Stimulated activated CD4-positive, alpha-beta T cell treated with anti-CD3 and anti-CD28 coated beads, TNF-alpha, amount 100 ng/mL, for 48 hours (primary cell): ENCODE measurements around the gene PBX1.

Experiments
- DNase-seq, 3 donors: peaks; one replicate each; pipeline ENCODE4 v3.0.0-alpha.2; 2020; ENCODE audit warnings: low read depth in 3 of 3

The PBX1 gene

GRCh38 chr1:164699815-164700491, 141.0 kb downstream of the PBX1 start:
- no peak for DNase-seq

- DNase-seq: no peak
Observed at GRCh38 chr1:164700683-164701082, 141.7 kb downstream of the PBX1 start.

- no peak for DNase-seq
Observed at GRCh38 chr1:164701189-164701761, 142.3 kb downstream of the PBX1 start.

- DNase-seq: no peak
Observed at GRCh38 chr1:164702216-164702615, 143.2 kb downstream of the PBX1 start.

- DNase-seq: no peak
Observed at GRCh38 chr1:164702664-164703063, 143.7 kb downstream of the PBX1 start.

- DNase-seq: no peak
Observed at GRCh38 chr1:164703463-164703862, 144.5 kb downstream of the PBX1 start.

GRCh38 chr1:164703960-164704411, 145.0 kb downstream of the PBX1 start:
- no peak for DNase-seq

- DNase-seq: no peak
Observed at GRCh38 chr1:164704954-164705353, 146.0 kb downstream of the PBX1 start.

- no peak for DNase-seq
Observed at GRCh38 chr1:164706606-164706987, 147.6 kb downstream of the PBX1 start.

- no peak for DNase-seq
Observed at GRCh38 chr1:164707868-164708331, 148.9 kb downstream of the PBX1 start.

- no peak for DNase-seq
Observed at GRCh38 chr1:164708596-164708995, 149.6 kb downstream of the PBX1 start.

GRCh38 chr1:164709126-164709525, 150.1 kb downstream of the PBX1 start:
- no peak for DNase-seq

- DNase-seq: no peak
Observed at GRCh38 chr1:164709541-164710278, 150.7 kb downstream of the PBX1 start.

GRCh38 chr1:164712131-164713036, 153.4 kb downstream of the PBX1 start:
- no peak for DNase-seq

GRCh38 chr1:164713456-164714207, 154.6 kb downstream of the PBX1 start:
- DNase-seq: no peak

GRCh38 chr1:164716992-164717703, 158.2 kb downstream of the PBX1 start:
- no peak for DNase-seq

GRCh38 chr1:164718821-164719220, 159.8 kb downstream of the PBX1 start:
- DNase-seq: no peak

- DNase-seq: no peak
Observed at GRCh38 chr1:164719676-164720439, 160.9 kb downstream of the PBX1 start.

GRCh38 chr1:164720440-164721227, 161.7 kb downstream of the PBX1 start:
- no peak for DNase-seq
